Hematopoietic multipotent progenitor cell treated with erythropoietin and hydrocortisone succinate and interleukin-3 and kit ligand, for 15 days (in vitro differentiated cells): ENCODE measurements around the gene MED10.

Experiments used
- DNase-seq: peaks from one replicate; pipeline ENCODE4 v3.0.0-alpha.2; 2015; ENCODE audit warnings: low spot score

Gene MED10

GRCh38 chr5:6398570-6399230 is 20.4 kb upstream of the MED10 start:
- no peak for DNase-seq

GRCh38 chr5:6397536-6398269 is 19.4 kb upstream of the MED10 start:
- DNase-seq: no peak

GRCh38 chr5:6396836-6397535 is 18.6 kb upstream of the MED10 start:
- DNase-seq: no peak

GRCh38 chr5:6396043-6396442 is 17.7 kb upstream of the MED10 start:
- DNase-seq: no peak

- no peak for DNase-seq
Measured at GRCh38 chr5:6395621-6396020, 17.3 kb upstream of the MED10 start.

- DNase-seq: no peak
Measured at GRCh38 chr5:6395102-6395445, 16.7 kb upstream of the MED10 start.

GRCh38 chr5:6394429-6395101 is 16.2 kb upstream of the MED10 start:
- DNase-seq: no peak

GRCh38 chr5:6393596-6394194 is 15.3 kb upstream of the MED10 start:
- no peak for DNase-seq

- no peak for DNase-seq
Measured at GRCh38 chr5:6392561-6392960, 14.2 kb upstream of the MED10 start.

GRCh38 chr5:6391151-6391550 is 12.8 kb upstream of the MED10 start:
- no peak for DNase-seq

- no peak for DNase-seq
Measured at GRCh38 chr5:6389946-6390530, 11.7 kb upstream of the MED10 start.

- DNase-seq: no peak
Measured at GRCh38 chr5:6389397-6389796, 11.1 kb upstream of the MED10 start.

GRCh38 chr5:6387970-6388369 is 9.6 kb upstream of the MED10 start:
- no peak for DNase-seq

GRCh38 chr5:6386271-6386670 is 7.9 kb upstream of the MED10 start:
- no peak for DNase-seq

- no peak for DNase-seq
Measured at GRCh38 chr5:6384856-6385255, 6.5 kb upstream of the MED10 start.

- DNase-seq: no peak
Measured at GRCh38 chr5:6383376-6383775, 5.0 kb upstream of the MED10 start.

GRCh38 chr5:6379246-6379645 is 899 bp upstream of the MED10 start:
- DNase-seq: no peak

- DNase-seq: no peak
Measured at GRCh38 chr5:6378766-6379103, 388 bp upstream of the MED10 start.

- DNase-seq: no peak
Measured at GRCh38 chr5:6377582-6377904, 804 bp downstream of the MED10 start.

- DNase-seq: no peak
Measured at GRCh38 chr5:6376974-6377520, 1.3 kb downstream of the MED10 start.

- no peak for DNase-seq
Measured at GRCh38 chr5:6373081-6373846, 5.1 kb downstream of the MED10 start.
